NCI-H2196 (cell line): ENCODE results near the gene ELOA2.
"Not testable (repeated sequence)": the region's sequence is repeated elsewhere in the genome, so short reads cannot be mapped to it uniquely, and the experiment has no call there.

ENCODE experiments used
- DNase-seq: peaks from one replicate; lab custom pipeline; 2025; ENCODE audit not compliant: unreplicated experiment; lab: John Stamatoyannopoulos, UW

The ELOA2 gene

GRCh38 chr18:47035156-47035671, at the start of gene ELOA2:
Gene ELOA2, minus strand, starts transcription at chr18:47035621. Its CDS starts 357 bp downstream, at chr18:47035264.
- no peak for DNase-seq

- DNase-seq = no peak
Observed at GRCh38 chr18:47081578-47081977, 46.2 kb upstream of the ELOA2 start.

GRCh38 chr18:47080872-47081271, 45.5 kb upstream of the ELOA2 start:
- DNase-seq = no peak

- no peak for DNase-seq
Observed at GRCh38 chr18:47077111-47077510, 41.7 kb upstream of the ELOA2 start.

- DNase-seq = no peak
Observed at GRCh38 chr18:47075098-47075883, 39.9 kb upstream of the ELOA2 start.

GRCh38 chr18:47067648-47068047, 32.2 kb upstream of the ELOA2 start:
- DNase-seq = no peak

- no peak for DNase-seq
Observed at GRCh38 chr18:47063096-47063495, 27.7 kb upstream of the ELOA2 start.

- no peak for DNase-seq
Observed at GRCh38 chr18:47062471-47062870, 27.1 kb upstream of the ELOA2 start.

- DNase-seq = no peak
Observed at GRCh38 chr18:47054369-47054768, 18.9 kb upstream of the ELOA2 start.

- peak; percentile 4 for DNase-seq
Observed at GRCh38 chr18:47050468-47050867, 15.0 kb upstream of the ELOA2 start.

GRCh38 chr18:47040982-47041381, 5.6 kb upstream of the ELOA2 start:
- no peak for DNase-seq

GRCh38 chr18:47036927-47037578, 1.6 kb upstream of the ELOA2 start:
- DNase-seq = no peak

- no peak for DNase-seq
Observed at GRCh38 chr18:47036298-47036874, 965 bp upstream of the ELOA2 start.

- DNase-seq = not testable (repeated sequence)
Observed at GRCh38 chr18:47034591-47034990, 830 bp downstream of the ELOA2 start.

GRCh38 chr18:47032945-47033344, 2.5 kb downstream of the ELOA2 start:
- no peak for DNase-seq

GRCh38 chr18:47030887-47031286, 4.5 kb downstream of the ELOA2 start:
- DNase-seq = not testable (repeated sequence)

GRCh38 chr18:47029684-47030353, 5.6 kb downstream of the ELOA2 start:
- DNase-seq = not testable (repeated sequence)

GRCh38 chr18:47028738-47029137, 6.7 kb downstream of the ELOA2 start:
- not testable (repeated sequence) for DNase-seq

- DNase-seq = not testable (repeated sequence)
Observed at GRCh38 chr18:47025557-47026174, 9.8 kb downstream of the ELOA2 start.

- DNase-seq = not testable (repeated sequence)
Observed at GRCh38 chr18:47023769-47024465, 11.5 kb downstream of the ELOA2 start.
